K562 (cell line): ENCODE results near the gene PRKAR2B. TPM values are rescaled to one million over a fixed set of nuclear protein-coding genes. Genes with fewer than 3 reads are reported as not detected.
"Not testable (repeated sequence)": the region's sequence is repeated elsewhere in the genome, so short reads cannot be mapped to it uniquely, and the experiment has no call there.

Source experiments
- ATAC-seq: fragments of 200-7000 bp; cut with Tn5 transposase; 3 replicates; pipeline ENCODE4 v1.9.1; 2020; ENCODE audit warnings: moderate library complexity
- BruUV-seq: library from RNA; stranded (reverse); fragments of 400-500 nt; replicated peaks from 2 replicates; lab custom pipeline; 2021; lab: Mats Ljungman, UMichigan
- CTCF ChIA-PET: fragments of 300-600 bp; formaldehyde crosslinking; extraction: SDS; loops from one replicate; lab custom pipeline; 2021; ENCODE audit warnings: low intra/inter-chr PET ratio; lab: Yijun Ruan, JAX
- POLR2A ChIA-PET: fragments of 300-600, 350-650 bp; sonication (Branson Sonifier 250); formaldehyde crosslinking; extraction: SDS; loops from one replicate; lab custom pipeline; 2021; ENCODE audit warnings: antibody characterized with exemption, inconsistent platforms; lab: Yijun Ruan, JAX
- DNase-seq, 4 experiments: peaks; one replicate each; pipeline versions ENCODE4 v3.0.0 to v3.0.0-alpha.2; 2011 to 2018; ENCODE audit warnings: low spot score in 3 of 4, mixed read lengths in 3 of 4; ENCODE audit errors: extremely low read depth in 1 of 4
- FAIRE-seq: peaks from 2 replicates; lab custom pipeline; 2011; peaks lifted over from hg19 to GRCh38; lab: Jason Lieb, UNC
- H2AFZ ChIP-seq: 2 replicates; pipeline ENCODE4 v1.6.0; 2011; ENCODE audit warnings: low read depth, low read length, control low read depth, inconsistent platforms
- H3K27ac ChIP-seq: fragments of 200-600 bp; 3 replicates; pipeline ENCODE4 v1.8.0; 2011; ENCODE audit warnings: low read depth, mild to moderate bottlenecking, control low read depth, inconsistent platforms, low read length, moderate library complexity, mixed read lengths; ENCODE audit errors: extremely low read depth
- H3K27me3 ChIP-seq, 2 experiments: fragments of 300-600 bp in 1 of 2; 2 replicates in 1 of 2; 3 replicates in 1 of 2; pipeline versions ENCODE4 v1.6.0 to v1.8.0; 2011; ENCODE audit warnings: inconsistent platforms in 2 of 2, low read length in 2 of 2, mild to moderate bottlenecking in 1 of 2, mixed read lengths in 1 of 2, moderate library complexity in 1 of 2; ENCODE audit not compliant: control insufficient read depth in 2 of 2, insufficient read depth in 2 of 2
- H3K36me3 ChIP-seq: fragments of 300-600 bp; 3 replicates; pipeline ENCODE4 v1.8.0; 2011; ENCODE audit warnings: mild to moderate bottlenecking, low read length, inconsistent platforms; ENCODE audit not compliant: control insufficient read depth, insufficient read depth
- H3K4me1 ChIP-seq, 2 experiments: fragments of 200-600 bp in 1 of 2; replicated peaks in 1 of 2; 2 replicates in 1 of 2; 3 replicates in 1 of 2; pipeline versions ENCODE4 v1.5.1 to v1.8.0; 2011; ENCODE audit warnings: inconsistent platforms in 2 of 2, low read length in 2 of 2, mild to moderate bottlenecking in 1 of 2, mixed read lengths in 1 of 2, moderate library complexity in 1 of 2; ENCODE audit not compliant: control insufficient read depth in 2 of 2, insufficient read depth in 2 of 2
- H3K4me2 ChIP-seq: 2 replicates; pipeline ENCODE4 v1.6.1; 2011; ENCODE audit warnings: low read length, control low read depth, inconsistent platforms, mixed read lengths; ENCODE audit not compliant: insufficient read depth
- H3K4me3 ChIP-seq: fragments of 200-600 bp; sonication (generic), shearing (Covaris generic); 2 replicates; pipeline ENCODE4 v1.5.1; 2016; ENCODE audit warnings: control low read depth, inconsistent platforms
- H3K79me2 ChIP-seq: fragments of 200-600 bp; 3 replicates; pipeline ENCODE4 v1.8.0; 2011; ENCODE audit warnings: low read length, inconsistent platforms; ENCODE audit not compliant: control insufficient read depth, insufficient read depth
- H3K9ac ChIP-seq, 2 experiments: 2 replicates each; pipeline versions ENCODE4 v1.6.0 to v1.6.1; 2011; ENCODE audit warnings: low read depth in 2 of 2, low read length in 2 of 2, control low read depth in 1 of 2, inconsistent platforms in 1 of 2, mild to moderate bottlenecking in 1 of 2, mixed read lengths in 1 of 2; ENCODE audit not compliant: insufficient read depth in 1 of 2
- H3K9me1 ChIP-seq: one replicate; pipeline ENCODE4 v1.6.0; 2011; ENCODE audit warnings: inconsistent platforms, mild to moderate bottlenecking, low read length, moderate library complexity; ENCODE audit not compliant: control insufficient read depth, insufficient read depth
- H3K9me3 ChIP-seq: replicated peaks from 2 replicates; pipeline ENCODE4 v1.5.1; 2011; ENCODE audit warnings: low read depth, low read length, inconsistent platforms; ENCODE audit not compliant: control insufficient read depth, insufficient read depth
- H4K20me1 ChIP-seq: replicated peaks from 2 replicates; pipeline ENCODE4 v1.6.1; 2011; ENCODE audit warnings: low read length, inconsistent platforms, mixed read lengths; ENCODE audit not compliant: control insufficient read depth, insufficient read depth
- C11orf30 ChIP-seq: fragments of 450-650 bp; IDR thresholded peaks from 2 replicates; pipeline ENCODE4 v1.6.1; 2016; ENCODE audit warnings: low read depth, mild to moderate bottlenecking
- KDM5B ChIP-seq: fragments of 200-600 bp; sonication (generic); IDR thresholded peaks from 2 replicates; pipeline ENCODE4 v1.6.1; 2012; ENCODE audit warnings: low read depth, mild to moderate bottlenecking, moderate library complexity, low read length, control low read depth, inconsistent platforms; ENCODE audit not compliant: insufficient replicate concordance
- MEIS2 ChIP-seq: fragments of 450-650 bp; IDR thresholded peaks from 2 replicates; pipeline ENCODE4 v1.6.1; 2014; ENCODE audit warnings: mild to moderate bottlenecking; ENCODE audit not compliant: partially characterized antibody
- TEAD1 ChIP-seq, 2 experiments: fragments of 450-650 bp in 1 of 2; sonication (generic) in 1 of 2; formaldehyde crosslinking; IDR thresholded peaks; 2 replicates each; pipeline versions ENCODE4 v1.4.0 to v1.8.0; 2020 to 2022; ENCODE audit warnings: mild to moderate bottlenecking in 2 of 2, missing genetic modification reagents in 1 of 2
- YY1 ChIP-seq, 3 experiments: IDR thresholded peaks; 2 replicates each; pipeline ENCODE4 v1.6.1; 2011; ENCODE audit warnings: low read length in 2 of 3, mild to moderate bottlenecking in 2 of 3, moderate library complexity in 2 of 3, borderline replicate concordance in 1 of 3, control low read depth in 1 of 3, low read depth in 1 of 3; ENCODE audit not compliant: insufficient read depth in 3 of 3, insufficient replicate concordance in 2 of 3, control insufficient read depth in 1 of 3, insufficient read length in 1 of 3; ENCODE audit errors: extremely low read depth in 1 of 3
- ZNF316 ChIP-seq: fragments of 450-650 bp; IDR thresholded peaks from 2 replicates; pipeline ENCODE4 v1.6.1; 2016
- ZNF512 ChIP-seq: IDR thresholded peaks from 2 replicates; pipeline ENCODE4 v1.6.1; 2016; ENCODE audit warnings: missing genetic modification characterization, missing compliant biosample characterization
- WGBS: fragments of 100-300 bp; shearing (Covaris generic); methylation state at CpG from one replicate; pipeline ENCODE4 v1.1.6; 2016; ENCODE audit warnings: low coverage, mixed read lengths; ENCODE audit not compliant: insufficient coverage; ENCODE audit errors: missing lambda C conversion rate; 5-methylcytosine and 5-hydroxymethylcytosine counted together
- in situ Hi-C: fragments of 300-500 bp; cut with MboI; formaldehyde crosslinking; loops from 4 replicates; pipeline ENCODE4 v1.15.0; 2018; ENCODE audit warnings: inconsistent platforms, mixed read lengths
- intact Hi-C: fragments of 100-400 bp; cut with micrococcal nuclease; formaldehyde crosslinking; loops from 2 replicates; pipeline ENCODE4 v1.14.2; 2022
- polyA plus RNA-seq, 8 experiments: library from polyadenylated mRNA; depleted of rRNA in 4 of 8; stranded (reverse) in 5 of 8; unstranded in 3 of 8; fragments of >200 nt; fragmentation: Nextera tagmentation in 2 of 8; fragmentation: Illumina TruSeq in 1 of 8; extraction: Ambion mirVana in 2 of 8; extraction: Trizol in 1 of 8; gene quantifications; 2 replicates each; pipeline versions ENCODE4 v1.2.1 to v1.2.3, GENCODE V29; 2011 to 2014; ENCODE audit warnings: inconsistent platforms in 1 of 8, missing spikeins in 1 of 8
- total RNA-seq, 7 experiments: library from RNA; depleted of rRNA in 6 of 7; stranded (reverse); fragments of >200 nt in 6 of 7; fragmentation: Illumina TruSeq in 2 of 7; extraction: Trizol in 2 of 7; gene quantifications; 2 replicates each; pipeline versions ENCODE4 v1.2.1 to v1.2.3, GENCODE V29; 2011 to 2021; ENCODE audit warnings: low replicate concordance in 1 of 7

Gene PRKAR2B
- total and polyA plus RNA-seq, 9 of the 15 experiments (the other 6 are each of a cell fraction or from before 2014, with no cell fraction given) = 59.0 to 173 (median 129) TPM

GRCh38 chr7:107041097-107041496 lies 3.4 kb upstream of the PRKAR2B start:
- intact Hi-C loops (loop anchor here (10.0 kb wide), 1 partner anchor 176 kb away; the partner anchor contains the start of gene PIK3CG), in situ Hi-C loops (no loop called here)
- BruUV-seq = no TSS peak
- Histone ChIP-seq H3K27ac (no peak overlapping the region), H3K9me3 (peaks cover 4% of the 10 kb centered on the region; the same call in 1 of the 2 replicates), H3K4me1 (peaks cover 13 to 35% of the 10 kb centered on the region in 2 experiments), H2AFZ (no peak overlapping the region; the same call in 1 of the 2 replicates), H3K9ac (no peak overlapping the region), H4K20me1 (no peaks in the 10 kb centered on the region; the same call in 1 of the 2 replicates), H3K4me3 (no peak overlapping the region), H3K4me2 (no peak overlapping the region), H3K9me1 (no peaks in the 10 kb centered on the region), H3K36me3 (no peaks in the 10 kb centered on the region), H3K27me3 (no peaks in the 10 kb centered on the region), H3K79me2 (peaks cover 15% of the 10 kb centered on the region)
- CTCF ChIA-PET = no interaction called here
- POLR2A ChIA-PET = interaction anchor here (1.5 to 1.8 kb wide), 2 partner anchors 8 to 21 kb away, joined by 3 to 6 read pairs; no protein-coding TSS in a partner anchor
- ATAC-seq (no peak), FAIRE-seq (no peak), DNase-seq (no peak)
- TF ChIP-seq YY1 (IDR thresholded peaks at IDR 0.05; ENCODE audit: borderline replicate concordance in 1 of 3, control insufficient read depth in 1 of 3, extremely low read depth in 1 of 3, insufficient read depth in 3 of 3, insufficient read length in 1 of 3, insufficient replicate concordance in 2 of 3, low read depth in 1 of 3, low read length in 2 of 3) (peak in 2 of 3 experiments; percentile 32 to 82), C11orf30 (peak; percentile 34; the same call in 1 of the 2 replicates), ZNF512 (tag) (no peak), MEIS2 (no peak), ZNF316 (peak; percentile 41; the same call in 1 of the 2 replicates), KDM5B (no peak), TEAD1 (CRISPR knock-in tag; IDR thresholded peaks at IDR 0.05) (no peak)
- WGBS = 84% methylated on average over 2 of the region's 2 CpGs

- H2AFZ ChIP-seq, ATAC-seq, CTCF ChIA-PET, H4K20me1 ChIP-seq, H3K4me3 ChIP-seq, H3K9me3 ChIP-seq, H3K4me2 ChIP-seq, H3K9me1 ChIP-seq, H3K27ac ChIP-seq, in situ Hi-C loops, H3K27me3 ChIP-seq, H3K9ac ChIP-seq, H3K36me3 ChIP-seq, FAIRE-seq, DNase-seq, BruUV-seq: not testable (repeated sequence)
- intact Hi-C loops = loop anchor here (10.0 kb wide), 1 partner anchor 177 kb away; the partner anchor contains the start of gene PIK3CG
- peaks cover 12 to 32% of the 10 kb centered on the region in 2 experiments for H3K4me1 ChIP-seq
- peaks cover 22% of the 10 kb centered on the region for H3K79me2 ChIP-seq
- WGBS = 61% methylated on average over 4 of the region's 4 CpGs
- POLR2A ChIA-PET = interaction anchor here (1.1 to 1.5 kb wide), 3 partner anchors 9 to 16 kb away, joined by 4 to 6 read pairs (median 4); no protein-coding TSS in a partner anchor
These were observed 2.7 kb upstream of the PRKAR2B start for GRCh38 chr7:107041764-107042163.
